ENCODE measurements around the gene CDC45.

DNA sequence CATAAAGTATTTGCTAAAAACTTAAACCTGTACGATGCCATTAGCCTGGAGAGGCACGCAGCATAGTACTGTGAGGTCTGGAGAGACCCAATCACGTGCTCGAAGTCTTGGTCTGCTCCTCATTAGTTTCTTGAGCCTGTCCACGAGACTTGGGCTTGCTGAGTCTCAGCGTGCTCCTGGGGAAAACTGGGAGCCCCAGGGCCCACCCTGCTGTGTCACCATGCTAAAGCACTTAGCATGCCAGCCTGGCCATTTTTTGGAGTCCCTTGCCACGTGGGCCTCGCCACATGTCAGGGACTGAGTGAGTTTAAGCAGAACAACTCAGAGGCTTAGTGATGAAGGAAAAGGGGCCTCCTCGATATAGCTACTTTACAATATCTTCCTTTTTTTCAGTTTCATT lies 2.6 kb downstream of the CDC45 start:
- TF ChIP-seq, protein P1, sequence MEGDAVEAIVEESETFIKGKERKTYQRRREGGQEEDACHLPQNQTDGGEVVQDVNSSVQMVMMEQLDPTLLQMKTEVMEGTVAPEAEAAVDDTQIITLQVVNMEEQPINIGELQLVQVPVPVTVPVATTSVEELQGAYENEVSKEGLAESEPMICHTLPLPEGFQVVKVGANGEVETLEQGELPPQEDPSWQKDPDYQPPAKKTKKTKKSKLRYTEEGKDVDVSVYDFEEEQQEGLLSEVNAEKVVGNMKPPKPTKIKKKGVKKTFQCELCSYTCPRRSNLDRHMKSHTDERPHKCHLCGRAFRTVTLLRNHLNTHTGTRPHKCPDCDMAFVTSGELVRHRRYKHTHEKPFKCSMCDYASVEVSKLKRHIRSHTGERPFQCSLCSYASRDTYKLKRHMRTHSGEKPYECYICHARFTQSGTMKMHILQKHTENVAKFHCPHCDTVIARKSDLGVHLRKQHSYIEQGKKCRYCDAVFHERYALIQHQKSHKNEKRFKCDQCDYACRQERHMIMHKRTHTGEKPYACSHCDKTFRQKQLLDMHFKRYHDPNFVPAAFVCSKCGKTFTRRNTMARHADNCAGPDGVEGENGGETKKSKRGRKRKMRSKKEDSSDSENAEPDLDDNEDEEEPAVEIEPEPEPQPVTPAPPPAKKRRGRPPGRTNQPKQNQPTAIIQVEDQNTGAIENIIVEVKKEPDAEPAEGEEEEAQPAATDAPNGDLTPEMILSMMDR (IDR thresholded peaks at IDR 0.05): no peak
- TF ChIP-seq POLR2A (IDR thresholded peaks at IDR 0.05): no peak
